HG02981 (cell line): ENCODE results near the gene EARS2.
"Not testable (repeated sequence)": the region's sequence is repeated elsewhere in the genome, so short reads cannot be mapped to it uniquely, and the experiment has no call there.

Experiments
- ATAC-seq: cut with Tn5 transposase; IDR thresholded peaks from one replicate; pipeline ENCODE4 v1.9.1; 2021; ENCODE audit warnings: mild to moderate bottlenecking, moderate library complexity; ENCODE audit not compliant: unreplicated experiment

Gene EARS2

GRCh38 chr16:23528644-23529310 is 28.4 kb downstream of the EARS2 start:
- no peak for ATAC-seq

GRCh38 chr16:23527961-23528643 is 29.0 kb downstream of the EARS2 start:
- ATAC-seq, result no peak

GRCh38 chr16:23524886-23525285 is 32.3 kb downstream of the EARS2 start:
- no peak for ATAC-seq

- ATAC-seq, result no peak
Observed at GRCh38 chr16:23523876-23524385, 33.2 kb downstream of the EARS2 start.

GRCh38 chr16:23523321-23523720 is 33.8 kb downstream of the EARS2 start:
- no peak for ATAC-seq

- ATAC-seq, result no peak
Observed at GRCh38 chr16:23521965-23522364, 35.2 kb downstream of the EARS2 start.

GRCh38 chr16:23521037-23521743 is 36.0 kb downstream of the EARS2 start:
- ATAC-seq, result no peak

GRCh38 chr16:23520500-23520899 is 36.6 kb downstream of the EARS2 start:
- ATAC-seq, result no peak

GRCh38 chr16:23519282-23519681 is 37.9 kb downstream of the EARS2 start:
- no peak for ATAC-seq

- peak; percentile 46 for ATAC-seq
Observed at GRCh38 chr16:23518435-23518891, 38.7 kb downstream of the EARS2 start.

GRCh38 chr16:23516366-23517137 is 40.6 kb downstream of the EARS2 start:
- peak; percentile 50 for ATAC-seq

GRCh38 chr16:23515881-23516280 is 41.3 kb downstream of the EARS2 start:
- no peak for ATAC-seq

GRCh38 chr16:23514381-23515152 is 42.6 kb downstream of the EARS2 start:
- no peak for ATAC-seq

- no peak for ATAC-seq
Observed at GRCh38 chr16:23512168-23512695, 44.9 kb downstream of the EARS2 start.

- no peak for ATAC-seq
Observed at GRCh38 chr16:23511731-23512130, 45.4 kb downstream of the EARS2 start.

- ATAC-seq, result not testable (repeated sequence)
Observed at GRCh38 chr16:23510915-23511270, 46.3 kb downstream of the EARS2 start.

GRCh38 chr16:23510164-23510914 is 46.8 kb downstream of the EARS2 start, which contains the start of gene GGA2:
GGA2 (minus strand) TSS chr16:23510494; CDS start chr16:23510411, 83 bp downstream.
- ATAC-seq, result peak; percentile 67

- ATAC-seq, result no peak
Observed at GRCh38 chr16:23509782-23510163, 47.4 kb downstream of the EARS2 start.

- no peak for ATAC-seq
Observed at GRCh38 chr16:23509441-23509754, 47.8 kb downstream of the EARS2 start.
